Measurements from ENCODE around the gene PLIN1. TPM values are rescaled to one million over a fixed set of nuclear protein-coding genes. Genes with fewer than 3 reads are reported as not detected.

The PLIN1 gene
- total and polyA plus RNA-seq, 9 of the 15 experiments (the other 6 are each of a cell fraction or from before 2014, with no cell fraction given) = not detected

DNA sequence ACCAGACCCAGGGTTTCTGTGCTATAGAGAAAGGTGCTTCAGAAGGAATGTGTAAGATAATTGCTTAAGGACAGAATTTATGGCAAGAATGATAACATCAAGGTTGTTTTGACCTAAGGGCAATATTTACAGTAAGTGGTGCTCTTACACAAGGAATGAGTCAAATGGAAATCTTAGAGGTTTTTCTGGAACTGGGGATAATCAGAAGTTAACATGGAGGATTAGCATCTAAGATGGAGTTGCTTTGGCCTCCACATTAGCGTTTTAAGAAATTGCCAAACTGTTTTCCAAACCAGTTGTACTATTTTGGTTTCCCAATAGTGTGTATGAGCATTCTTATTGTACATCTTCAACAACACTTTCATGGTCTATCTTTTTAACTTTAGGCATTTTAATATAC lies 14.5 kb upstream of the PLIN1 start (continued):
- 0 out of 2 replicates have a peak, but pooled peaks have one; percentile 68 for TF ChIP-seq PTTG1 (tag; IDR thresholded peaks at IDR 0.05; ENCODE audit: low read depth)
- TF ChIP-seq FOSL1 (tag; conservative IDR thresholded peaks at IDR 0.05) = peak; percentile 26; the same call in 1 of the 2 replicates
- no peak for TF ChIP-seq HNRNPH1 (optimal IDR thresholded peaks at IDR 0.05; ENCODE audit: low read depth, low read length)
- TF ChIP-seq KLF16 (IDR thresholded peaks at IDR 0.05) = no peak
- peak; percentile 31; the same call in 1 of the 2 replicates for TF ChIP-seq KLF6 (CRISPR knock-in tag; IDR thresholded peaks at IDR 0.05; ENCODE audit: borderline replicate concordance)
- TF ChIP-seq, protein P1, sequence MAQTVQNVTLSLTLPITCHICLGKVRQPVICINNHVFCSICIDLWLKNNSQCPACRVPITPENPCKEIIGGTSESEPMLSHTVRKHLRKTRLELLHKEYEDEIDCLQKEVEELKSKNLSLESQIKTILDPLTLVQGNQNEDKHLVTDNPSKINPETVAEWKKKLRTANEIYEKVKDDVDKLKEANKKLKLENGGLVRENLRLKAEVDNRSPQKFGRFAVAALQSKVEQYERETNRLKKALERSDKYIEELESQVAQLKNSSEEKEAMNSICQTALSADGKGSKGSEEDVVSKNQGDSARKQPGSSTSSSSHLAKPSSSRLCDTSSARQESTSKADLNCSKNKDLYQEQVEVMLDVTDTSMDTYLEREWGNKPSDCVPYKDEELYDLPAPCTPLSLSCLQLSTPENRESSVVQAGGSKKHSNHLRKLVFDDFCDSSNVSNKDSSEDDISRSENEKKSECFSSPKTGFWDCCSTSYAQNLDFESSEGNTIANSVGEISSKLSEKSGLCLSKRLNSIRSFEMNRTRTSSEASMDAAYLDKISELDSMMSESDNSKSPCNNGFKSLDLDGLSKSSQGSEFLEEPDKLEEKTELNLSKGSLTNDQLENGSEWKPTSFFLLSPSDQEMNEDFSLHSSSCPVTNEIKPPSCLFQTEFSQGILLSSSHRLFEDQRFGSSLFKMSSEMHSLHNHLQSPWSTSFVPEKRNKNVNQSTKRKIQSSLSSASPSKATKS (CRISPR knock-in tag; IDR thresholded peaks at IDR 0.05) = no peak
- no peak for TF ChIP-seq EGR1 (conservative IDR thresholded peaks at IDR 0.05)
- no peak for TF ChIP-seq CREB1 (IDR thresholded peaks at IDR 0.05)
- TF ChIP-seq CREB1 (CRISPR knock-in tag; IDR thresholded peaks at IDR 0.05) = no peak
- TF ChIP-seq TEAD1 (CRISPR knock-in tag; IDR thresholded peaks at IDR 0.05) = peak in 1 of 2 experiments; percentile 76; a peak in 2 of 4 replicates
- TF ChIP-seq HDAC1 (IDR thresholded peaks at IDR 0.05) = no peak
- TF ChIP-seq SOX6 (IDR thresholded peaks at IDR 0.05) = no peak
- peak; percentile 55; the same call in 1 of the 2 replicates for TF ChIP-seq ZNF395 (CRISPR knock-in tag; IDR thresholded peaks at IDR 0.05)
- TF ChIP-seq, protein P2, sequence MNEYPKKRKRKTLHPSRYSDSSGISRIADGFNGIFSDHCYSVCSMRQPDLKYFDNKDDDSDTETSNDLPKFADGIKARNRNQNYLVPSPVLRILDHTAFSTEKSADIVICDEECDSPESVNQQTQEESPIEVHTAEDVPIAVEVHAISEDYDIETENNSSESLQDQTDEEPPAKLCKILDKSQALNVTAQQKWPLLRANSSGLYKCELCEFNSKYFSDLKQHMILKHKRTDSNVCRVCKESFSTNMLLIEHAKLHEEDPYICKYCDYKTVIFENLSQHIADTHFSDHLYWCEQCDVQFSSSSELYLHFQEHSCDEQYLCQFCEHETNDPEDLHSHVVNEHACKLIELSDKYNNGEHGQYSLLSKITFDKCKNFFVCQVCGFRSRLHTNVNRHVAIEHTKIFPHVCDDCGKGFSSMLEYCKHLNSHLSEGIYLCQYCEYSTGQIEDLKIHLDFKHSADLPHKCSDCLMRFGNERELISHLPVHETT (CRISPR knock-in tag; conservative IDR thresholded peaks at IDR 0.05 in 1 of 2, IDR thresholded peaks at IDR 0.05 in 1 of 2) = no peak
- no peak for TF ChIP-seq U2AF1 (optimal IDR thresholded peaks at IDR 0.05; ENCODE audit: low read depth, low read length)
- TF ChIP-seq ZBTB11 (CRISPR knock-in tag; IDR thresholded peaks at IDR 0.05) = 0 out of 6 replicates have a peak, but pooled peaks of 1 of the 3 experiments have one; percentile 24
- TF ChIP-seq DNMT1 (IDR thresholded peaks at IDR 0.05) = no peak
- TF ChIP-seq ZNF217 (CRISPR knock-in tag; IDR thresholded peaks at IDR 0.05) = no peak
- TF ChIP-seq ZNF511 (CRISPR knock-in tag; IDR thresholded peaks at IDR 0.05) = no peak
